Panc1 (cell line): ENCODE data around the gene CEP170.

Experiments used
- POLR2AphosphoS5 ChIP-seq: IDR thresholded peaks from 2 replicates; pipeline ENCODE4 v1.6.1; 2012; ENCODE audit warnings: mild to moderate bottlenecking, low read depth, low read length, moderate library complexity
- SIN3A ChIP-seq: IDR thresholded peaks from 2 replicates; pipeline ENCODE4 v1.6.1; 2012; ENCODE audit warnings: low read depth, mild to moderate bottlenecking, low read length, moderate library complexity, borderline replicate concordance; ENCODE audit not compliant: insufficient read depth
- TCF7L2 ChIP-seq: IDR thresholded peaks from 2 replicates; pipeline ENCODE4 v1.6.1; 2011; ENCODE audit warnings: mild to moderate bottlenecking, low read depth, low read length, inconsistent platforms
- TF ChIP-seq, protein P1 (sequence below): fragments of 450-650 bp; IDR thresholded peaks from 2 replicates; pipeline ENCODE4 v1.5.1; 2017; ENCODE audit warnings: mild to moderate bottlenecking
- TF ChIP-seq, protein P2 (sequence below), 2 experiments: IDR thresholded peaks; 2 replicates each; pipeline ENCODE4 v1.6.1; 2011 to 2012; ENCODE audit warnings: low read depth in 2 of 2, control low read depth in 1 of 2, low read length in 1 of 2, mild to moderate bottlenecking in 1 of 2, moderate library complexity in 1 of 2; ENCODE audit not compliant: insufficient read depth in 1 of 2

DNA sequence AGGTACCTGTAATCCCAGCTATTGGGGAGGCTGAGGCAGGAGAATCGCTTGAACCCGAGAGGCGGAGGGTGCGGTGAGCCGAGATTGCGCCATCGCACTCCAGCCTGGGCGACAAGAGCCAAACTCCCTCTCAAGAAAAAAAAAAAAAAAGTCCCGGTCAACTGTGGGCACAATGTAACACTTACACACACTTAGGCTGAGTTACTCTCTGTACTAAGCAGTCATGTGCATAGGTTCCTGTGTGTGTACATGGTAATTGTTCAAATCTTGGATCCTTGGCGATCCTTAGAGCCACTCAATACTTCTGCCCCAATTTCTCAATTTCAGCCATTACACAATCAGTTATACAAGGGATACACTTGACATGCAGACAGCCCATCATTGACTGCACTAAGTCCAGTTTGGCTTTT is 12.4 kb upstream of the CEP170 start:
- TF ChIP-seq, protein P1, sequence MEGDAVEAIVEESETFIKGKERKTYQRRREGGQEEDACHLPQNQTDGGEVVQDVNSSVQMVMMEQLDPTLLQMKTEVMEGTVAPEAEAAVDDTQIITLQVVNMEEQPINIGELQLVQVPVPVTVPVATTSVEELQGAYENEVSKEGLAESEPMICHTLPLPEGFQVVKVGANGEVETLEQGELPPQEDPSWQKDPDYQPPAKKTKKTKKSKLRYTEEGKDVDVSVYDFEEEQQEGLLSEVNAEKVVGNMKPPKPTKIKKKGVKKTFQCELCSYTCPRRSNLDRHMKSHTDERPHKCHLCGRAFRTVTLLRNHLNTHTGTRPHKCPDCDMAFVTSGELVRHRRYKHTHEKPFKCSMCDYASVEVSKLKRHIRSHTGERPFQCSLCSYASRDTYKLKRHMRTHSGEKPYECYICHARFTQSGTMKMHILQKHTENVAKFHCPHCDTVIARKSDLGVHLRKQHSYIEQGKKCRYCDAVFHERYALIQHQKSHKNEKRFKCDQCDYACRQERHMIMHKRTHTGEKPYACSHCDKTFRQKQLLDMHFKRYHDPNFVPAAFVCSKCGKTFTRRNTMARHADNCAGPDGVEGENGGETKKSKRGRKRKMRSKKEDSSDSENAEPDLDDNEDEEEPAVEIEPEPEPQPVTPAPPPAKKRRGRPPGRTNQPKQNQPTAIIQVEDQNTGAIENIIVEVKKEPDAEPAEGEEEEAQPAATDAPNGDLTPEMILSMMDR, result no peak
- TF ChIP-seq POLR2AphosphoS5 (no peak), SIN3A (no peak), TCF7L2 (no peak)
- TF ChIP-seq, protein P2, sequence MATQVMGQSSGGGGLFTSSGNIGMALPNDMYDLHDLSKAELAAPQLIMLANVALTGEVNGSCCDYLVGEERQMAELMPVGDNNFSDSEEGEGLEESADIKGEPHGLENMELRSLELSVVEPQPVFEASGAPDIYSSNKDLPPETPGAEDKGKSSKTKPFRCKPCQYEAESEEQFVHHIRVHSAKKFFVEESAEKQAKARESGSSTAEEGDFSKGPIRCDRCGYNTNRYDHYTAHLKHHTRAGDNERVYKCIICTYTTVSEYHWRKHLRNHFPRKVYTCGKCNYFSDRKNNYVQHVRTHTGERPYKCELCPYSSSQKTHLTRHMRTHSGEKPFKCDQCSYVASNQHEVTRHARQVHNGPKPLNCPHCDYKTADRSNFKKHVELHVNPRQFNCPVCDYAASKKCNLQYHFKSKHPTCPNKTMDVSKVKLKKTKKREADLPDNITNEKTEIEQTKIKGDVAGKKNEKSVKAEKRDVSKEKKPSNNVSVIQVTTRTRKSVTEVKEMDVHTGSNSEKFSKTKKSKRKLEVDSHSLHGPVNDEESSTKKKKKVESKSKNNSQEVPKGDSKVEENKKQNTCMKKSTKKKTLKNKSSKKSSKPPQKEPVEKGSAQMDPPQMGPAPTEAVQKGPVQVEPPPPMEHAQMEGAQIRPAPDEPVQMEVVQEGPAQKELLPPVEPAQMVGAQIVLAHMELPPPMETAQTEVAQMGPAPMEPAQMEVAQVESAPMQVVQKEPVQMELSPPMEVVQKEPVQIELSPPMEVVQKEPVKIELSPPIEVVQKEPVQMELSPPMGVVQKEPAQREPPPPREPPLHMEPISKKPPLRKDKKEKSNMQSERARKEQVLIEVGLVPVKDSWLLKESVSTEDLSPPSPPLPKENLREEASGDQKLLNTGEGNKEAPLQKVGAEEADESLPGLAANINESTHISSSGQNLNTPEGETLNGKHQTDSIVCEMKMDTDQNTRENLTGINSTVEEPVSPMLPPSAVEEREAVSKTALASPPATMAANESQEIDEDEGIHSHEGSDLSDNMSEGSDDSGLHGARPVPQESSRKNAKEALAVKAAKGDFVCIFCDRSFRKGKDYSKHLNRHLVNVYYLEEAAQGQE (IDR thresholded peaks at IDR 0.05; ENCODE audit: insufficient read depth in 1 of 2, low read depth in 2 of 2, low read length in 1 of 2), result no peak
